NCI-H1105 treated with DMSO at 0.1 percent for 48 hours (cell line): Measurements from ENCODE around the gene ATP2C2.
"Not testable (repeated sequence)": the region's sequence is repeated elsewhere in the genome, so short reads cannot be mapped to it uniquely, and the experiment has no call there.

Experiments used
- DNase-seq: peaks from one replicate; lab custom pipeline; 2025; lab: John Stamatoyannopoulos, UW

The ATP2C2 gene

GRCh38 chr16:84366208-84366607 is 2.1 kb upstream of the ATP2C2 start:
- DNase-seq, result no peak

DNA sequence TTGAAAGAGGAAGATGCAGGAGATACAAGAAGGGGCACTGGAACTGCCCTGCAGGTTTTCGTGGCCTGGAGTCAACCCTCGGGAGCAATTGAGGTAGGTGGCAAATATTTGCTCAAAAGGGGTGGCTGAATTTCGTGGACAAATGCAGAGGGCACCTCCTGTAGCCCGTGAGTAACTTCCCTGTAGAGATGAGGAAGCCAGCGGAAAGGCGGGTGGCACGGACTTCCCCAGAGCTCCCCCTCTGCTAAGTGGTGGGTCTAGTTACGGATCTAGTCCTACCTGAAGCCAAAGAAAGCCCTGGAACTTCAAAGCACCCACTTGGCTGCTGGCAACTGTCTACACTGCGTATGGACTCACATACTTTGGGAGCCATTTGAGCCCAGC is 1.0 kb upstream of the ATP2C2 start:
- DNase-seq, result no peak

DNA sequence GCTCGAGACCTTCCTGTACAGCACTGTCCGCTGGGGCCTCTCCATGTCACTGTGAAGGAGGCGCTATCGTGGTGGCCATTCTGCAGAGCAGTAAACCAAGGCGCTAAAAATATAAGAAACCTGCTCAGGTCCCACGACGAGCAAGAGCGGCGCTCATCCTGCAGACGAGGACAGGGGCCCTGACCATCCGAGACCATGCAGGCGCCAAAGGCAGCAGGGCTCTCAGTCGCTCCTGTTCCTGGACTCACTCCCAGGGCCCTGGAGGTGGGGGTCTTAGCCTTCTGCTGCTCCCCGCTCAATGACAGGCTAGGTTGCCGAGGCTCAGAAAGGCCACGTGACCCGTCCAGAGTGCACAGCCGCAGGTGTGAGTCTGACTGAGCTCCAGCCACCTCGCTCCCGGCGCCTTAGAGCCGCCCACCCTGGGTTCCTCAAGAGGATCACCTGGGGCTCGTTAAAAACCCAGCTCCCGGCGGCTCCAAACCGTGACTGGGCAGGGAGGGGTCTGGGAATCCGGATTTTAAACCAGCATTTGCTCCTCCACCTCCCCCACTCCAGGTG is 509 bp upstream of the ATP2C2 start:
- DNase-seq, result no peak

- DNase-seq, result no peak
Measured at GRCh38 chr16:84369105-84369504, 767 bp downstream of the ATP2C2 start.

- DNase-seq, result no peak
Measured at GRCh38 chr16:84369938-84370627, 1.7 kb downstream of the ATP2C2 start.

DNA sequence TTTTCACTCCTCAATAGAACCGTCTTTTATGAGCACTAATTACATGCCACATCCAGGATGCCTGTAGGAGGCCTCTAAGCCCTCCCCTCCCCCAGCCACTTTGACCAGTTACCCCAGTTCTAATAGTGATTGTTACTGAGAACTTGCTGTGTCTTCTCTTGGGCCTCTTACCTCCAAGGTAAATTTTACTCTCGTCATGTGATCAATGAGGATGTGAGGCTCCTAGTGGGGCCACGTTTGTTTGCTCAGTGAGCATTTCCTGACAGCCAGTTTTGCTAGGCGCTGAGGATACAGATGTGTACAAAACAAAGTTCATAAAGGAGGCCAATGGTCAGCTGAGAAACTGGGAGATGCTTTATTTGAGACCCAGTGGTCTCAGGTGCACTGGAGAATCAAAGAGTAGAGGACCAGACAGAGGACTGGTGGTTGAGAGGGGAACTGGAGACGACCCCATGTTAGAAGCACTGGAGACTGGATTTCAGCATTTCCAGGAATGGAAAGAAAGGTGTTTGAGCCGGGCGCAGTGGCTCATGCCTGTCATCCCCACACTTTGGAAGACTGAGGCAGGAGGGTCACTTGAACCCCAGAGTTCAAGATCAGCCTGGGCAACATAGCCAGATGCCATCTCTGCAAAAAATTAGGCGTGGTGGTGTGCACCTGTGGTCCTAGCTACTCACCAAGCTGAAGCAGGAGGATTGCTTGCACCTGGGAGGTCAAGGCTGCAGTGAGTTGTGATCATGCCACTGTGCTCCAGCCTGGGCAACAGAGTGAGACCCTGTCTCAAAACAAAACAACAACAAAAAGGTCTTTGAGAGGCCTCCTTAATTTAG is 2.6 kb downstream of the ATP2C2 start:
- no peak for DNase-seq

GRCh38 chr16:84371553-84371865 is 3.2 kb downstream of the ATP2C2 start:
- no peak for DNase-seq

DNA sequence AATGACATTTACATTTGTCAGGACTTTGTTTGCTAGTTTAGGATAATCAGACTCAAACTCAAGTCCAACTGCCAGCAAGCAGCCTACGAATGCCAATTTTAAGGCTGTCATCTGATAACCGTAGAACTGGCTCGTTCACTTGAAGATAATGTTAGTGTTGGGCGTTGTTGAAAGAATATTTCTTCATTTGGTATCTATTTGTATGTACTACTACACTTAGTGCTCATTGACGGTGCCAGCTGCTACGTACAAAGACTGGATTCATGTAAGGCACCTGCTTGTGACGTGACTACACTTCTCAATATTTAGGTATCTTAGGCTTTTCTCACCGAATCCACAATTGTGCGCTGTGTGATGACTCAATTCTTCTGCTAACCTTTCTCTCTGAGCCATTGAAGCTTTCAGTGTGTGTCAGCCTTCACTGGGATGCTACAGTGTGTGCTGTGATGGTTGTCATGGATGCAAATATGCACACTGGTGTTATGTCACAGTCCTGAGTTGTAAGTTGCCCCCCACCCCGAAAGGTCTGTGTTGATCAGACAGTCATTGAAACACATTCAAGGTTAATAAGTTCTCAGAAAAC is 5.7 kb downstream of the ATP2C2 start:
- no peak for DNase-seq

- no peak for DNase-seq
Measured at GRCh38 chr16:84378099-84378498, 9.8 kb downstream of the ATP2C2 start.

GRCh38 chr16:84378567-84378966 is 10.2 kb downstream of the ATP2C2 start:
- no peak for DNase-seq

DNA sequence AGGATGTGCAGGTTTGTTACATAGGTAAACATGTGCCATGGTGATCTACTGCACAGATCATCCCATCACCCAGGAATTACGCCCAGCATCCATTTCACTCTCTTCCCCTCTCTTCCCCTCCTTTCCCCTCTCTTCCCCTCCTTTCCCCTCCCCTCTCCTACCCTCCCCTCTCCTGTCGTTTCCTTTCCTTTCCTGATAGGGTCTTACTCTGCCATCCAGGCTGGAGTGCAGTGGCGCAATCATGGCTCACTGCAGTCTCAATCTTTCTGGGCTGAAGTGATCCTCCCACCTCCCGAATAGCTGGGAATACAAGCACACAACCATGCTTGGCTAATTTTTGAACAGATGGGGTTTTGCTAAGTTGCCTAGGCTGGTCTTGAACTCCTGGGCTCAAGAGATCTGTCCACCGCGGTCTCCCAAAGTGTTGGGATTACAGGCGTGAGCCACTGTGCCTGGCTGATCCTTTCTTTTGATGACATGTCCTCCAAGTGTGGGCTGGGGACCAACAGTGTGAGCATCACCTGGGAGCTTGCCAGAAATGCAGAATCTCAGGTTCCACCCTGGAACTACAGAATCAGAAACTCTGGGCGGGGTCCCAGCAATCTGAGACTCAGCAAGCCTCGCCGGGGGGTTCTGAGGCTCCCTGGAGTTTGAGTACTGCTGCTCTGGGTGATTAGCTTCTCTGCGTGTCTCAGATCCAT is 10.8 kb downstream of the ATP2C2 start:
- no peak for DNase-seq

GRCh38 chr16:84379709-84380362 is 11.5 kb downstream of the ATP2C2 start:
- DNase-seq, result no peak

DNA sequence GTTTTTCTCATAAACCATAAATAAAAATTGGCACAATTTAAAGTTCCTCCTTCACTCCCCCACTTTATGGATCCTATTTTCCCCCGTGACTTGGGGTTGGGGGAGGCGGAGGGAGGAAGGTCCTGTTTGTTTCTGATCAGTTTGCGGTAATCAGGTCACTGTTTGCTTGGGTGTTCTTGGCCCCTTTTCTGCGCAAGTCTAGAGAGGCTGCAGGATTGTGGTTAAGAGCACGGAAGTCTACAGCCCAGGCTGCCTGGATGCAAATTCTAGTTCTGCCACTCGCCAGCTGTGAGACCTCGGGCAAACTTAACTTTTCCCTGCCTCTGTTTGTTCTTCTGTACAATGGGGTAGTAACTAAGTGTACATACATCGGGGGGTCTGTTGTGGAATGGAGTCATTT is 12.1 kb downstream of the ATP2C2 start:
- DNase-seq, result no peak

- no peak for DNase-seq
Measured at GRCh38 chr16:84382396-84382795, 14.1 kb downstream of the ATP2C2 start.

DNA sequence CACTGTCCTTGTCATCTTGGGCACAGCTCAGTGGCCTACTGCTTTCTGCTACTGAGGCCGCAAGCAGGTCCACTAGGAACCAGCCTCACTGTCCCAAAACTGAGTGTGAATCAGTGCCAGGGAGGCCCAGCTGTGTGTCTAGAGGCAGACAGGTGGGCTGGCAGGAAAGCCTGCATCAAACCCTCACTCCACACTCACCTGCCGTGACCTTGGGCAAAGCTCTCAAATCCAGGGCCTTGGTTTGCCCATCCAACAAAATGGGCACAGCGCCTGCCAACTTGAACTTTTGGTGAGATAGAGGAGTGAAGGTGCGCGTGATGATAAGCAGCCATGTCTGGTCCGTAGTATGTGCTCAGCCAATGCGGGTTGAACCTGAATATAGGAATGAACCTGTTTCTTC is 14.8 kb downstream of the ATP2C2 start:
- DNase-seq, result no peak

DNA sequence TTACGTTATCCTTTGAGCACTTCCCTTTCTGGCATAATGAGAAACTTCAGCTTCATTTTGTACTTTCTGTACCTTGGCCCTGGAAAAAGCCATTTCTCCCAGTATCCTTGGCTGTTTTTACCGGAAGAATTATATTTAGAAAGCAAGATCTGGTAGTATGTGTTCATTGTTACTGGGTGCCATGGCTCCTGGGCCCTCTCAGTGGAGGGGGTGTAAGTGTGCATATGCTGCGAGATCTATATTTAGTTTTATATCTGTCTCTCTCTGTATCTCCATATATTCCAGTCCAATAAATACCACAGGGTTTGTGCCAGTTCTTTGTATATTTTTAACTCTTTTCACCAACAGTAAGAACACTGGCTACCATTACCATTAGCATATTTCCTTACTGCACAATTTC is 17.7 kb downstream of the ATP2C2 start:
- no peak for DNase-seq

GRCh38 chr16:84387021-84387420 is 18.7 kb downstream of the ATP2C2 start:
- DNase-seq, result no peak

GRCh38 chr16:84390131-84390785 is 21.9 kb downstream of the ATP2C2 start:
- no peak for DNase-seq

GRCh38 chr16:84391151-84392030 is 23.1 kb downstream of the ATP2C2 start:
- no peak for DNase-seq

- no peak for DNase-seq
Measured at GRCh38 chr16:84392031-84392360, 23.7 kb downstream of the ATP2C2 start.

- not testable (repeated sequence) for DNase-seq
Measured at GRCh38 chr16:84396082-84396481, 27.7 kb downstream of the ATP2C2 start.
